HG03469 (cell line): Measurements from ENCODE around the gene BCL6B.

Experiments used
- ATAC-seq: cut with Tn5 transposase; IDR thresholded peaks from one replicate; pipeline ENCODE4 v1.9.1; 2021; ENCODE audit warnings: mild to moderate bottlenecking, moderate library complexity, moderate number of reproducible peaks; ENCODE audit not compliant: unreplicated experiment

The BCL6B gene

DNA sequence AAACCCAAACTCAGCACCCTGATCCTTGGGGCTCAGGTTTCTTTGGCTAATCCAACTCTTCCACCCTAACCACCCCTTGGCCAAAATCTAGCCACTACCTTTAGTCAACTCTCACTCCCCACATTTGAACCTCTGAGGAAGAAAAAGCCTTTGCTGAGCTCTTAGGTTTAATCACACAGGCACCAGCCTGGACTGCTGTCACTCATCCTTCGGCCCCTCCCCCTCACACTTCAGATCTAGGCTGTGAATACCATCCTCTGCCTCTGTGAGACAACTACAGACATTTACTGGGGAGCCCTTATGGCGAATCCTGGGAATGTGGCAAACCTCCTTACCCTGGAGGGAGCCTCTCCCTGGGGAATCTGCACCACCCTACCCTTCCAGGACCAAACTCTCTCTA is 15.7 kb upstream of the BCL6B start:
- no peak for ATAC-seq

DNA sequence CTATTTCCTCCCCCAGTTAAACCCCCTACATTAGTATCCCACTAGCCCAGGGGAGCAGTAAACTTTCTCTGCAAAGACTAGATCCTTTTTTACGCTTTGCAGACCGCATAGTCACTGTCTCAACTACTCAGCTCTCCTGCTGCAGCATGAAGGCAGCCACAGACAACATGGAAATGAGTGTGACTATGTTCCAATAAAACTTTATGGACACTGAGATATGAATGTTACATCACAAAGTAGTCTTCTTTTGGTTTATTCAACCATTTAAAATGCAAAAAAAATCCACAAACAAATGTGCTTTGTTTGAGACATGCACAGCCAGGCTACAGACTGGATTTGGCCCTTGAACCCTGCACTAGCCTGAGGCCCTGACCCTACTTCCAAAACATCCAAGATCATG is 12.3 kb upstream of the BCL6B start:
- no peak for ATAC-seq

DNA sequence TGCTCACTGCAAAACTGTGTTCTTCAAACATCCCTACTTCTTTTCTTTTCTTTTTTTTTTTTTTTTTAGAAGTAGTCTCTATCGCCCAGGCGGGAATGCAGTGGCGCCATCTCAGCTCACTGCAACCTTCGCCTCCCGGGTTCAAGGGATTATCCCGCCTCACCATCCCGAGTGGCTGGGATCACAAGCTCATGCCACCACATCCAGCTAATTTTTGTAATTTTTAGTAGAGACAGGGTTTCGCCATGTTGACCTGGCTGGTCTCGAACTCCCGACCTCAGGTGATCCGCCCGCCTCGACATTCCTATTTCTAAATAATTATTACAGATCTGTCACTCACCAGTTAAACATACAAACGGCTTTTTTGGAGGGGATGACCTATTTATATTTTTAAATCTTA is 11.4 kb upstream of the BCL6B start:
- ATAC-seq: no peak

DNA sequence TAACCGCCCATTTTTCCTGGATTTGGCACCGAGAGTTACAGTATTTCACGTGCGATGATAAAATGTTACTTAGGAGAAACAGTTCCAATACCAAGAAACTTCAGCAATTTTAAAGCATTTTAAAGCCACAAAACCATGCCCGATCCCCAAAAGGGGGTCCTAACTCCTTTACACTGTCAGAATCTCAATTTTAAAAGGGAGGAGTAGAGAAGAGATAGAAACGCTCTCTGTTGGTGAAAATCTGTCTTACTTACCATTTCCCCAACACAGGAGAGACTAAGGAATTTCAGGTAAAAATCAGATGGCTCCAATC is 11.0 kb upstream of the BCL6B start:
- no peak for ATAC-seq

DNA sequence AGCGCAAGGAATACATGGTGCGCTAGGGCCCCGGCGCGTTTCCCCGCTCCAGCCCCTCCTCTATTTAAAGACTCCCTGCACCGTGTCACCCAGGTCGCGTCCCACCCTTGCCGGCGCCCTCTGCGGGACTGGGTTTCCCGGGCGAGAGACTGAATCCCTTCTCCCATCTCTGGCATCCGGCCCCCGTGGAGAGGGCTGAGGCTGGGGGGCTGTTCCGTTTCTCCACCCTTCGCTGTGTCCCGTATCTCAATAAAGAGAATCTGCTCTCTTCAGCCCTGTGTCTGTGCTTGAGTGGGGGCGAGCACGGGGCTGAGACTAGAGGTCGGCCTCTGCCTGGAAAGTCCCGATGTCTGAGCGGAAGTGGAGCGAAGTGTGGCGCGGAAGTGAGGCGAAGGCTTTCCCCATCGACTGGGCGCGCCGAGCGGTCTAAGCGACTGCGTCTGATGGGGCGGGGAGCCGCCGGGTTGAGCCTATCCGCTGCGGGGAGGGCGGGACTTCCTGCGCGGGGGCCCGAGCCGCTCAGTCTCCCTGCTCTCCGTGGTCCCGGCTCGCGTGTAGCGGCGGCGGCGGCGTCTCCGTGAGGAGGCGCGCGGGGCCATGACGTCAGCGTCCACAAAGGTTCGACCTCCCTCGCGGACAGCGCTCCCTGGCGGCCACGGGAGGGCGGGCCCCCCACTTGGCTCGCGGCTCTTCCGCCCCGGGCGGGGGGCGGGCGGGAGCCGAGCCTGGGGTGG is 8.4 kb upstream of the BCL6B start:
- peak; percentile 72 for ATAC-seq

DNA sequence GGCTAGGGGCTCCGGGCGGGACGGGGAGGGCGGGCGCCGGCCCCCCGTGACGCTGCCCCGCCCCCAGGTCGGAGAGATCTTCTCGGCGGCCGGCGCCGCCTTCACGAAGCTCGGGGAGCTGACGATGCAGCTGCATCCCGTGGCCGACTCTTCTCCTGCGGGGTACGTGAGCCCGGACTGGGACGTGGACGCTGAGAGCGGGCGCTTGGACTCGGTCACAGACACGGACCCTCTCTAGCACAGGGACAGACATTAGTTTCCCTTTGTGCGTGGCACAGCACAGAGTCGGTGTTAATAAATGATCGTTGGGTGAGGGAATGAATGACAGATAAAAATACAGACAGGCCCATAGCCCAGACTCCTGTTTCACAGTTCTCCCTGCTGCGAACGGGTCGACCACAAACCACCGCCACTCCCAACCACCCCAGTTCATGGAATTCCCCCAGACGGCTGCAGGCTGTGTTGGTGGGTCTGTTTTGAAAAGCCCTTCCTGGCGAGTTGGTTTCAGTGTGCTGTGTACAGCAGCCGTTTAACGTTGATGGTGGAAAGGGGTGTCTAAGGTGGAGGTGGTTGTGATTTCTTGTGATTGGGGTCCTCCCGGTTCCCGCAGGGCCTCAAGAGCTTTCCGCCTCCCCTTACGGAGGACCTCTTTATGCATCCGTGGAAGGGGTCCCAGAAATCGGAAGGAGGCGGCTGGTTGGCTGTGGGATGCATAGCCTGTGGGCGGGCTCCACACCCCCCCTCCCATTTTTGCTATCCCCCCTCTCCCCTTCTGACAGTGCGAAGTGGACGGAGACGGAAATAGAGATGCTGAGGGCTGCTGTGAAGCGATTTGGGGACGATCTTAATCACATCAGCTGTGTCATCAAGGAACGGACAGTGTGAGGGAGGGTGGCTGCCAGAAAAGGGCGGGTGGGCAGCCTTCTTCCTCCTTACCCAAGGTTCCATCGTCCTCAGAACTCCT is 7.6 kb upstream of the BCL6B start:
- peak; percentile 24 for ATAC-seq

DNA sequence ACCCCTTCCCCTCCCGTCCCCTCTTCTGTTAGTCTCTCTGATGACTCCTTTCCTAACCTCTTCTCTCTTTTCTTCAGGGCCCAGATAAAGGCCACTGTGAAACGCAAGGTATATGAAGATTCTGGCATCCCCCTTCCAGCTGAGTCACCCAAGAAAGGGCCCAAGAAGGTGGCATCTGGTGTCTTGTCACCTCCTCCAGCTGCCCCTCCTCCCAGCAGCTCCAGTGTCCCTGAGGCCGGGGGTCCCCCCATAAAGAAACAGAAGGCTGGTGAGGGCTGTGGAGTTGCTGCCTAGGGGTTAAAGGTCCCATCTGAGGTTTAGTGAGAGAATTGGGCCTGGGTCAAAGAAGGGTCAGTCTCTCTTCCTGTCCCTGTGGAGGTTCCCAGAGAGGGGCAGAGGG is 6.4 kb upstream of the BCL6B start:
- no peak for ATAC-seq

DNA sequence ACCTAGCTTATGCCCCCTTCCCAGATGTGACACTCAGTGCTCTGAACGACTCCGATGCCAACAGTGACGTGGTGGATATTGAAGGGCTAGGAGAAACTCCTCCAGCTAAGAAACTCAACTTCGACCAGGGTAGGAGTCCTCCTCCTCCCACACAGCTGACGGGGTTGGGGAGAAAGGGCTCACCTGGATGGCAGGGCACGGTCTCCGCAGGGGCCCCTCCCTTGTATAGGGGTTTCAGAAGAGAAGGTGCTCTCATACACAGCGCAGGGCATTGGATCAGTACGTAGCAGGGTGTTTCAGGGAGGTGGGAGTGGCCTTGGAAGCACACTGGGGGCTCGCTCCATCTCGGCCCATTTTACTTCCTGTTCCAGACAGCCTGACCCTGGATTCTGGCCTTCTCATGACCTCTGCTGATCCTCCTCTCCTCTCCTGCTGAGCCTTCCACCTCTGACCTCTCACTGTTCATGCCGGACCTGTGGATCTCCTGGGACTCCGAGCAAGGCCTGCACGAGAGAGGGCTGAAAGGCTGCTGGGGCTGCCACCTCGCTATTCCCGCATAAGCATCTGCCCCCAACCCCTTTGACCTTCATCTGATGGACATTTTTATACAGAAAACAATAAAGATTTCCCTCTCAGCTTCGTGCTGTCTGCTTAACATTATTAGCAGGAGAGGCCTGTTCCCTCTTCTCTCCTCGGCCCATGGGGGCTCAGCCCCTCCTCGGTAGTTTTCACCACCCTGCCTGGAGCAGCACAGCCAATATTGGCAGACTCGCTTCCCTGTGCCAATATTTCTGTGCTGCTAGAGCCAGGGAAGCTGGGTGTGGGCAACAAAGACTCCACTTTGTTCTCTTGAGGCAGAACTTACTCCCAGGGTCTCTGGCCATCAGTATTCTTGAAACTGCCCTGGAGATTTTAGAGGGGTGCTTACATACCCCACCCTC is 5.7 kb upstream of the BCL6B start:
- ATAC-seq: no peak

DNA sequence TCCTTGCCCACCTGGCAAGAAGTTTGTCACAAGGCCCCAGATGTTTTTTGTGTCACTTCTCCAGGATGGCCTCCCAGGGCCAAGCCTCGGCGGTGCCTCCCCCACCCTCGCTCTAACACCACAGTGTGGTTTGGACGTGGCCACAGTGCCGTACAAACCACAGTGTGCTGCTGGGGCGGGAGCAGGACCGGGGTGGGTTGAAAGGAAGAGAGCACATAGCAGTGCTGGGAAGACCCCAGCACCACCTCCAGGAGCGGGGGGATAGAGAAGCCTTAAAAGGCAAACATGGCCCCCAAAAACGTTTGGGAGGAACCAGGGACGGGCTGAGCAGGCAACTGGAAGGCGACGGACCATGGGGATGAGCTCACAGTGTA is 5.0 kb upstream of the BCL6B start:
- no peak for ATAC-seq

DNA sequence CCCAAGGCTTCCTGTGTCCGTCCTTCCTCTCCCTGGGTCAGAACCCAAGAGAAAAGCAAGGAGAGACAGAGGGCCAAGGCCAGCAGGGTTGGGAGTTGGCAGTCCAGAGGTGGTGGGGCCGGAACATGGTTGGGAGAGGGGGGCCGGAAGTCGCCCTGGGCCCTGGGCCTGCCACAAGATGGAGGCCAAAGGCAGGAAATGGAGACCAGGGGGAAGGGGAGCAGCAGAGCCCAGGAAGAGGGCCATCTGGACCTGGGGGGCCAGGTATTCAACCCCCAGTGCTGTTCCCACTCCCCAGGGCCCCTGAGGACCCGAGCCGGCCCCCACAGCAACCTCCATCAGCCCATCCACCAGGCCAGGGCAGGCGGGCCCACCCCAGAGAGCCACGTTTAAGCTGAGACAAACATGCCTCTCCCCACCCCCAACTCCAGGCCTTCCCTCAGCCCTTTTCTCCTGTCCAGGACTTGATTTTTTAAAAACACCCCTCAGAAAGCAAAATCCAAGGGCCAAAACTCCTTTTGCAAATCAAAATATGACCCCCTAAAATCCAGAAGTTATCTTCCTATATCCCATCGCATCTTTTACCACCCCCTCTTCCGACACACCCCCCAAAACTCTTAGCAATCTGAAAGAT is 4.4 kb upstream of the BCL6B start:
- ATAC-seq: no peak

DNA sequence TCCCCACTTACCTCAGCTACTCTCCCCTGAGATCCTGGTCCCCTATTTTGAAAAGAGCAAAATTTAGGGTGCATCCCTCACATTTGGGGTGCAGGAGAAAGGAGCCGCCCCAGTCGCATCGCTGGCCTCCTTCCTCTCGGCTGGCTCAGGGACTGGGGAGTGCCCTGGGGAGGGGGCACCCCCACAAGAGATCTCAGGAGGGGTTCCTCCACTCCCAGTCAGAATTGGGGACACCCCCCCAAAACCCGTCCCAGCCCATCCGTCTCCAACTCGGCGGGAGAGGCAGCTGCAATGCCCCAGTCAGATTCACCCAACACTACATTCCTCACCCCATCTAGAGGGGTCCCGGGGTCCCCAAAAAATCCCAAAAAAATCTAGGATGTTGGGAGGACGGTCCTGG is 3.5 kb upstream of the BCL6B start:
- no peak for ATAC-seq

DNA sequence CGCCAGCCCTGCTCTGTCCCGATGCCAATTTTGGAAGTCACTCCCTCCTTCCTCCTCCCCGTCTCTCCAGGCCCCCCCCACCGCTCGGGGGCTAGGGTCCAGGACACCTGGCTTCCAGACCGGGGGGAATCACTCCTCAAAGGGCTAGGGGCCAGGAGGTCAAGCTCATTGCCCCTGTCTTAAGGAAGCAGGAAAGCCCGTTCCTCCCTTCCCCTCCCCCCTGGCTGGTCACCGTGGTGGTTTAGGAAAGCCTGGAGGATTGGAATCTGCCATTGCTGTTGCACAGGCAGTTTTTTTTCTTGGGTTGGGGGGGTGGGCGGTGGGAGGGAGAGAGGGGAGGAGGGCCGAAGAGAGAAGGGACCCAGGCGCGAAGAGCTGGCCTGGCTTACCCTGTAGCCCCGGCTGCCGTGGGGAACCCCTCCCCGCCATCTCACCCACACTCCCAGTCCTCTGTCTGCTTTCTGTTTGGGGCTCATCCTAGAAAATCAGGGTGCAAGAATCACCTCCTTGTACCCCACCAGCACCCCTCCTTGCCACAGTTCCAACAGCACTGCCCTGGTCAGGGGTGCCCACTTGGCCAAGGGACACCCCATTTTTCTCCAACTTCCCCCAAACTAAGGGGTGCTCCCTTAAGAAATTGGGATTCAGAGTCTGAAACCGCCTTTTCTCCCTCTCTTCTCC is 2.9 kb upstream of the BCL6B start:
- no peak for ATAC-seq

DNA sequence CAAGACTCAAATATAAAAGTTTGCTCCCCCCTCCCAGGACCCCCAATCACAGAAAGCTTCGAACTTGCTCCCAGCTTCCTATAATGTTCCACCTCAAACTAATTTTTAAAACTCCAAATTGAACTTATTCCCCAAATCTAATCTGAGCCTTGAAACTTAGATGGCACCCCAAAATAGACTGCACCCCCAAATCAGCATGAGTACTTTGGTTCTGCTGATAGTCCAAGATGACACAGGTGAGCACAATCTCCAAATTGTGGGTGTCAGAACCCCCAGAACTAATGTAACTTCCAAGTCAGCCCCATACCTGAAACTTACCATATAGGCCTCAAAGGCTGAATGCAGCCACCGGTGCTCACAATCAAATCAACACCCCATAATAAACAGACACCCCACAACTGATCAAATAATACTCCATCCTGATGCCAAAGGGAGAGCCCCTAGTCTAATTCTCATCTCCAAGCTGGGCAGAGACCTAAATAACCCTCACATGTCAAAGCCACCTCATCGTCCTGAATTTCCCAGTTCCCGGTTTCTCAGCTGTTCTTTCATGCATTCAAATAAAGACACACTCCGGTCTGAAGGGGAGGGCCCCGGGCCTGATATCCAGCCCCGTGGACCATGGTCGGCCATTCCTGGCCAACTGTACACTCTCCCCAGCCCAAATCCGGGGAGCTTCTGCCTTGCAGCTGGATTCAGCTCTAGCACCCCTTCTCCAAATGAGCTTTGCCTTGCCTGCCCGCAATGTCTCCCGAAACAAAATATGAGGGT is 1.8 kb upstream of the BCL6B start:
- ATAC-seq: no peak

DNA sequence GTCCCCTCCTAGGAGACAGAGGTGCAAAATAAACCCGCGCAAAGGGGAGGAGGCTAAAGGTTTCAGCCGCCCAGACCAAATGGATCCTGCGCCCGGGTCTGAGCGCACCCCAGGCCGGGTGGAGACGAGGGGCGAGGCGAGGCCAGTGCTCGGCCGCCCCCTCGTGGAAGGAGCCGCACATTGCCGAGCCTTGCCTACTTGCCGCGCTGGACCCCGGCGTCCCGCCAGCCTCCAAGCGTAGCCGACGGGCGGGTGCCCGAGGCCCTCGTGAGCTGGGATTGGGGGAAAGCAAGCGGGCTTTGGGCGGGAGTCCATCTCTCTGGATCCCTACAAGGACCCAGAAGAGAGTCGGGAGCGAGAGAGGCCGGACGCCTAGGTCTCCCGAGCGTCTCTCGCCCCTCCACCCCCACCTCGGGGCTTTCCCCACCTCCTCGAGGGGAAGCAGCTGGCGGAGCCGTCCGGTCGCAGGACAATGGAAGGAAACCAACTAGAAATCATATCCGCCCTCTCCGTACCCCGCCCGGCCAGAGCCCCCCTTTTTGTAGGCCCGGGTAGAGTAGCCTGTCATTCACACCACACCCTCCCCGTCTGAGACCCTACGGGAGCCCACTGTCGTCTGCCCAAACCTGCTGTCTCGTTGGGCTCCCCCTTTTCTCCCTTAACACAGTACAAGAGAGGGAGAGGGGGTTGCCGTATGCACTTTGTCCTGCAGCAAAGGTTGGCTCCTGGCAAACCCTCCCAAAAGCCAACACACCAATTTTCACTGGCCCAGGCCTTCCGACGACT is 664 bp upstream of the BCL6B start:
- no peak for ATAC-seq

DNA sequence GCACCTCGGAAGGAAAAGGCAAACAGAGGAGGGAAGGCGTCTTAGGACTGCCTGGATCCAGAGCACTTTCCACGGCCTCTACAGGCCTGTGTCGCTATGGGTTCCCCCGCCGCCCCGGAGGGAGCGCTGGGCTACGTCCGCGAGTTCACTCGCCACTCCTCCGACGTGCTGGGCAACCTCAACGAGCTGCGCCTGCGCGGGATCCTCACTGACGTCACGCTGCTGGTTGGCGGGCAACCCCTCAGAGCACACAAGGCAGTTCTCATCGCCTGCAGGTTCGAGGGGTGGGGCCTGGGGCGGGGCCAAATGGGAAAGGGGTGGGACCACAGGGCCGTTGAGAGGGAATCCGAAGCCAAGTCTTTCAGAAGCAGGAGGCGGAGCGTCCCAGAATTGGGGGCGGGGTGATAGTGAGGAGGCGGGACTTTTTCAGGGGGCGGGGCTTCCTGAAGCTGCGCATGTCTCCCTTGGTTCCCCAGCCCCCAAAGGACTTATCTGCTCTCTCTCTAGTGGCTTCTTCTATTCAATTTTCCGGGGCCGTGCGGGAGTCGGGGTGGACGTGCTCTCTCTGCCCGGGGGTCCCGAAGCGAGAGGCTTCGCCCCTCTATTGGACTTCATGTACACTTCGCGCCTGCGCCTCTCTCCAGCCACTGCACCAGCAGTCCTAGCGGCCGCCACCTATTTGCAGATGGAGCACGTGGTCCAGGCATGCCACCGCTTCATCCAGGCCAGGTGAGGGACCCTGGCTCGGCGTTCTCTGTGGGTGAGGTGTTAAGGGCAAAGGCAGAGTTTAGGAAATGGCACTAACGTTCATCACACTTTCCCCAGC is 939 bp downstream of the BCL6B start:
- no peak for ATAC-seq

DNA sequence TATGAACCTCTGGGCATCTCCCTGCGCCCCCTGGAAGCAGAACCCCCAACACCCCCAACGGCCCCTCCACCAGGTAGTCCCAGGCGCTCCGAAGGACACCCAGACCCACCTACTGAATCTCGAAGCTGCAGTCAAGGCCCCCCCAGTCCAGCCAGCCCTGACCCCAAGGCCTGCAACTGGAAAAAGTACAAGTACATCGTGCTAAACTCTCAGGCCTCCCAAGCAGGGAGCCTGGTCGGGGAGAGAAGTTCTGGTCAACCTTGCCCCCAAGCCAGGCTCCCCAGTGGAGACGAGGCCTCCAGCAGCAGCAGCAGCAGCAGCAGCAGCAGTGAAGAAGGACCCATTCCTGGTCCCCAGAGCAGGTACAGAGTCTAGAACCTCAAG is 1.5 kb downstream of the BCL6B start:
- no peak for ATAC-seq

DNA sequence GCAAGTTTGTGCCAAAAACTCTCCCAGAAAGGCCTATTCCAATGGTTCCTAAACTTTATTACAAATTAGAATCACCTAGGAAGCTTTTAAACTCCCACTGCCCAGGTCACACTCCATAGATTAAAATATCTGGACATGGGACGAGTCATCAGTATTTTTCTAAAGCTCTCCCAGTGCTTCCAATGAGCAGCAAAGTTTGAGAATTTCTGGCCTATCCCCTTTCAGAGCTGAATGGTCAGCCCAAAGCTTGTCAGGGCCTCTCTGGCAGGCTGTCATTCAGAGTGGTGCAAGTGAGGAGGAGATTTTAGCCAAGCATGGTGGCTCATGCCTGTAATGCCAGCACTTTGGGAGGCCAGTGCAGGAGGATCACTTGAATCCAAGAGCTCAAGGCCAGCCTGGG is 2.4 kb downstream of the BCL6B start:
- ATAC-seq: no peak
